ENCODE results near the gene SPINT2. TPM values are rescaled to one million over a fixed set of nuclear protein-coding genes. Genes with fewer than 3 reads are reported as not detected.
A peak's percentile ranks its signal among the peaks of the same experiment; 100 is the strongest.

SPINT2 gene
- total RNA-seq, 2 donors from 2014 or later = 266 to 305 TPM

GRCh38 chr19:38304352-38304865 lies 40.0 kb downstream of the SPINT2 start:
- H3K4me3 ChIP-seq = no peak overlapping the region
- TF ChIP-seq CTCF (IDR thresholded peaks at IDR 0.05) = no peak
- no peak for TF ChIP-seq POLR2A (IDR thresholded peaks at IDR 0.05)
- H3K9me3 ChIP-seq = no peaks in the 10 kb centered on the region
- intact Hi-C loops (cut with DNase I) = no loop called here
- 42 to 59% methylated on average over 5 to 24 of the region's 27 CpGs for WGBS, 2 donors
- peaks cover 25% of the 10 kb centered on the region for H3K4me1 ChIP-seq
- peaks cover 0 to 2% of the 10 kb centered on the region in 2 donors for H3K36me3 ChIP-seq (replicated peaks in 1 of 2; ENCODE audit: insufficient read depth in 1 of 2, low read depth in 2 of 2)
- peak overlapping the region in 3 of 4 donors; percentile 5 to 50 (median 16) for H3K27ac ChIP-seq
- H3K27me3 ChIP-seq = no peaks in the 10 kb centered on the region
- DNase-seq = no peak
- ATAC-seq = peak; percentile 5

- TF ChIP-seq POLR2A (IDR thresholded peaks at IDR 0.05) (peak; percentile 34 to 49 (median 39)), CTCF (IDR thresholded peaks at IDR 0.05) (no peak)
- Histone ChIP-seq H3K9me3 (no peaks in the 10 kb centered on the region), H3K4me3 (no peak overlapping the region), H3K27ac (peak overlapping the region in 3 of 4 donors; percentile 5 to 50 (median 16)), H3K36me3 (replicated peaks in 1 of 2; ENCODE audit: insufficient read depth in 1 of 2, low read depth in 2 of 2) (peaks cover 0 to 2% of the 10 kb centered on the region in 2 donors), H3K4me1 (peaks cover 25% of the 10 kb centered on the region), H3K27me3 (no peaks in the 10 kb centered on the region)
- intact Hi-C loops (cut with DNase I) = no loop called here
- ATAC-seq (peak; percentile 96), DNase-seq (peak; percentile 84 to 92 (median 91))
- 31 to 63% methylated on average over 13 to 29 of the region's 29 CpGs for WGBS, 2 donors
These were observed 40.6 kb downstream of the SPINT2 start for GRCh38 chr19:38304866-38305429.

- intact Hi-C loops (cut with DNase I) = no loop called here
- DNase-seq (no peak), ATAC-seq (no peak)
- WGBS, 2 donors = 95 to 98% methylated on average over 3 of the region's 3 CpGs
- Histone ChIP-seq H3K9me3 (no peaks in the 10 kb centered on the region), H3K27me3 (no peaks in the 10 kb centered on the region), H3K27ac (no peak overlapping the region), H3K4me1 (peaks cover 19% of the 10 kb centered on the region), H3K4me3 (no peak overlapping the region), H3K36me3 (replicated peaks in 1 of 2; ENCODE audit: insufficient read depth in 1 of 2, low read depth in 2 of 2) (peaks cover 0 to 2% of the 10 kb centered on the region in 2 donors)
- TF ChIP-seq POLR2A (IDR thresholded peaks at IDR 0.05) = no peak
- TF ChIP-seq CTCF (IDR thresholded peaks at IDR 0.05) = no peak
These were observed 41.9 kb downstream of the SPINT2 start for GRCh38 chr19:38306236-38306635.

GRCh38 chr19:38307076-38307475 lies 42.7 kb downstream of the SPINT2 start:
- Histone ChIP-seq H3K4me3 (no peak overlapping the region), H3K27ac (no peak overlapping the region), H3K9me3 (no peaks in the 10 kb centered on the region), H3K36me3 (replicated peaks in 1 of 2; ENCODE audit: insufficient read depth in 1 of 2, low read depth in 2 of 2) (peaks cover 0 to 2% of the 10 kb centered on the region in 2 donors), H3K4me1 (peaks cover 19% of the 10 kb centered on the region), H3K27me3 (no peaks in the 10 kb centered on the region)
- TF ChIP-seq CTCF (IDR thresholded peaks at IDR 0.05) (no peak), POLR2A (IDR thresholded peaks at IDR 0.05) (no peak)
- no peak for ATAC-seq
- intact Hi-C loops (cut with DNase I) = no loop called here
- 97% methylated on average over 3 of the region's 4 CpGs; no CpG with 5 or more reads in 1 of the 2 donors for WGBS, 2 donors
- DNase-seq = no peak

DNA sequence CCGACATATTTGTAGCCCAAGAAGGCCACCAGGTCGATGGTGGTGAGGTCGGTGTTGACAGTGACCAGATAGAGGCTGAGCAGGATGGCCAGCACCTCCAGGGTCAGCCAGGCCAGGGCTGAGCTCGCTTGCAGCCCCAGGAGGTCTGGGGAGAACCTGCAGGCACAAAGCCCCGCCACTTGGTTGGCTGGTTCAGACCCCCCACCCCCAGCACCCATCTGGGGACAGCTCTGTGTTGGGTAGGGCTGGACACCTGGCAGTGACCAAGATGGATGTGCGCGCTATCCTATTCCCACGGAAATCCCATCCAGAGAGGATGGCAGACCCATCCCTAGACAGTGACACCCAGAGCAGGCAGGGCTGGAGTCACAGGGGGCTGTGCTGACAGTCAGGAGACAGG lies 43.2 kb downstream of the SPINT2 start:
- TF ChIP-seq POLR2A (IDR thresholded peaks at IDR 0.05) (no peak), CTCF (IDR thresholded peaks at IDR 0.05) (no peak)
- ATAC-seq (no peak), DNase-seq (no peak)
- Histone ChIP-seq H3K27me3 (no peaks in the 10 kb centered on the region), H3K27ac (no peak overlapping the region), H3K9me3 (no peaks in the 10 kb centered on the region), H3K4me3 (no peak overlapping the region), H3K4me1 (peaks cover 19% of the 10 kb centered on the region), H3K36me3 (replicated peaks in 1 of 2; ENCODE audit: insufficient read depth in 1 of 2, low read depth in 2 of 2) (peaks cover 0 to 2% of the 10 kb centered on the region in 2 donors)
- WGBS, 2 donors = 81 to 82% methylated on average over 6 to 8 of the region's 8 CpGs
- intact Hi-C loops (cut with DNase I) = no loop called here
